Measurements from ENCODE around the gene CS. TPM values are rescaled to one million over a fixed set of nuclear protein-coding genes. Genes with fewer than 3 reads are reported as not detected.
"Not testable (repeated sequence)": the region's sequence is repeated elsewhere in the genome, so short reads cannot be mapped to it uniquely, and the experiment has no call there.

CS gene
- 111 and 115 TPM in 2 replicates for total RNA-seq
- polyA plus RNA-seq: 83.2 and 96.6 TPM in 2 replicates

DNA sequence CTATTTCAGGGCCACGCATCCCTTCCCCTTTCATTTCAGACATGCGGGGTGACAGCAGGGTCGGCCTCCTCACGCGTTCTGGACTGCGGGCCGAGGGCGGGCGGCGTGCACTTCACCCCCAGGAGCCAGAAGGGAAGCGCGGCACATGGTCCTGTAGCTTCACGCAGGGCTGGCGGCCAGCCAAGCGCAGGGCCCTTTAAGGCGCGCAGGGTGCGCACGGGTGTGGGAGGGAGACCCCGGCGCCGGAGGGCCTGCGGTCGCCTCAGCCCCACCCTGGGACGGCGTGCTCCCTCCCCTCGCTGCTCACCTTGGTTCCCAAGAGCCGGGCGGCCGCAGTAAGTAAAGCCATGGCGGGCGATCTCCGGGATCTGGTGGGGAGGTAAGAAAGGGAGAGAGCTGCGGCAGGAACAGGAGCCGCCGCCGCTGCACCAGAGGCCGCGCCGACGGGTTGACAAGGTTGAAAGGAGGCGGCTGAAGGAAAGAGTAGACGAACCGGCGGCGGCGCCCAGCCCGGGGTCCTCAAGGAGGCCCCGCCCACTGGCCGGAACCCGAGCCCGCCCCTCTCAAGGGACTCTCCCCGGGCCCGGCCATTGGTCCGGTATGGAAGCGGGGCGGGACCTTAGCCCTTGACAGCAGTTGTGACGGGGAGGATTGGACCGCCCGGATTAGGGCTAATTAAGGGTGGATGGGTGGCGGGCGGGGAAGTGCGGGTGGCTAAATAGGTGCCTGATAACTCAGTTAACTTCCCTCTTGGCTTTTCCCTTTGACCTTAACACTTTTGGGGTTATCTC lies at the start of gene CS:
TSS of gene CS (minus strand) at position 478 of the 791 bp plus-strand sequence. CDS start at position 349, 129 bp downstream.
- H3K36me3 ChIP-seq (replicated peaks; ENCODE audit: insufficient read depth, low read depth): no peaks in the 10 kb centered on the region
- H3K27me3 ChIP-seq: no peaks in the 10 kb centered on the region
- peak; percentile 100 for DNase-seq (ENCODE audit: low spot score)
- H4K20me1 ChIP-seq (ENCODE audit: insufficient read depth, poor library complexity, severe bottlenecking): peaks cover 11% of the 10 kb centered on the region
- peak within 1 kb of the TSS; percentile 94 for H3K27ac ChIP-seq
- H3K4me1 ChIP-seq (ENCODE audit: insufficient read depth): peaks cover 17% of the 10 kb centered on the region
- TF ChIP-seq EZH2 (IDR thresholded peaks at IDR 0.05; ENCODE audit: borderline replicate concordance) (no peak), EZH2phosphoT487 (IDR thresholded peaks at IDR 0.05; ENCODE audit: low read depth, severe bottlenecking, unreplicated experiment) (no peak)
- TF ChIP-seq, protein P1, sequence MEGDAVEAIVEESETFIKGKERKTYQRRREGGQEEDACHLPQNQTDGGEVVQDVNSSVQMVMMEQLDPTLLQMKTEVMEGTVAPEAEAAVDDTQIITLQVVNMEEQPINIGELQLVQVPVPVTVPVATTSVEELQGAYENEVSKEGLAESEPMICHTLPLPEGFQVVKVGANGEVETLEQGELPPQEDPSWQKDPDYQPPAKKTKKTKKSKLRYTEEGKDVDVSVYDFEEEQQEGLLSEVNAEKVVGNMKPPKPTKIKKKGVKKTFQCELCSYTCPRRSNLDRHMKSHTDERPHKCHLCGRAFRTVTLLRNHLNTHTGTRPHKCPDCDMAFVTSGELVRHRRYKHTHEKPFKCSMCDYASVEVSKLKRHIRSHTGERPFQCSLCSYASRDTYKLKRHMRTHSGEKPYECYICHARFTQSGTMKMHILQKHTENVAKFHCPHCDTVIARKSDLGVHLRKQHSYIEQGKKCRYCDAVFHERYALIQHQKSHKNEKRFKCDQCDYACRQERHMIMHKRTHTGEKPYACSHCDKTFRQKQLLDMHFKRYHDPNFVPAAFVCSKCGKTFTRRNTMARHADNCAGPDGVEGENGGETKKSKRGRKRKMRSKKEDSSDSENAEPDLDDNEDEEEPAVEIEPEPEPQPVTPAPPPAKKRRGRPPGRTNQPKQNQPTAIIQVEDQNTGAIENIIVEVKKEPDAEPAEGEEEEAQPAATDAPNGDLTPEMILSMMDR (IDR thresholded peaks at IDR 0.05; ENCODE audit: poor library complexity): no peak
- 1% methylated on average over 50 of the region's 63 CpGs for WGBS (ENCODE audit: low lambda C conversion rate, missing lambda C conversion rate)
- no peaks in the 10 kb centered on the region for H3K9me2 ChIP-seq (replicated peaks; ENCODE audit: insufficient read depth)
- peak within 1 kb of the TSS; percentile 90 for H3K4me2 ChIP-seq
- peak within 1 kb of the TSS; percentile 54 for H2AFZ ChIP-seq
- peak within 1 kb of the TSS; percentile 63 for H3K4me3 ChIP-seq
- peaks cover 47% of the 10 kb centered on the region for H3K79me2 ChIP-seq
- no peaks in the 10 kb centered on the region for H3K9me3 ChIP-seq (ENCODE audit: low read depth)

DNA sequence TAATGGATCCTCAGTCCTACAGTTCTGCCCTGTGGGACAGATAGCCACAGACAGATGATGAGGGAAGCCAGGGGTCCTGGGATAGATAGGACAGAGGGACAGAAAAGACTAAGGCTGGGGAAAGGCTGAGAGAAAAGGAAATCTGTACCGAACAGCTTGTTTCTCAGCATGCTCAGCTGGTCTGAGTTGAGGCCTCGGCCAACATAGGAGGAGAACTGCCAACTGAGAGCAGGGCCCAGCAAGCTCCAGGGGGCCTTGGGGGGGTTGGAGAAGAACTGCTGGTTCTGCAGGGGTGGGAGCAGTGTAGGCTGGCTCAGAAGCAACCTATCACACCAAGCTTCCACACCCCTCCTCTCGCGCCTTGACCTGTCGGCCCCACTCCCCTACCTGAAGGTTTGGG lies 48.6 kb upstream of the CS start:
- no peaks in the 10 kb centered on the region for H4K20me1 ChIP-seq (ENCODE audit: insufficient read depth, poor library complexity, severe bottlenecking)
- no peak overlapping the region for H3K4me3 ChIP-seq
- H3K4me1 ChIP-seq (ENCODE audit: insufficient read depth): no peaks in the 10 kb centered on the region
- no peaks in the 10 kb centered on the region for H3K9me3 ChIP-seq (ENCODE audit: low read depth)
- H3K4me2 ChIP-seq: no peak overlapping the region
- H3K27ac ChIP-seq: no peak overlapping the region
- H3K27me3 ChIP-seq: no peaks in the 10 kb centered on the region
- H2AFZ ChIP-seq: no peak overlapping the region
- no peaks in the 10 kb centered on the region for H3K36me3 ChIP-seq (replicated peaks; ENCODE audit: insufficient read depth, low read depth)
- TF ChIP-seq, protein P1 (IDR thresholded peaks at IDR 0.05; ENCODE audit: poor library complexity): no peak
- no peak for TF ChIP-seq EZH2phosphoT487 (IDR thresholded peaks at IDR 0.05; ENCODE audit: low read depth, severe bottlenecking, unreplicated experiment)
- no peak for TF ChIP-seq EZH2 (IDR thresholded peaks at IDR 0.05; ENCODE audit: borderline replicate concordance)
- no peak for DNase-seq (ENCODE audit: low spot score)
- no peaks in the 10 kb centered on the region for H3K9me2 ChIP-seq (replicated peaks; ENCODE audit: insufficient read depth)
- no peaks in the 10 kb centered on the region for H3K79me2 ChIP-seq
- 97% methylated on average over 5 of the region's 5 CpGs for WGBS (ENCODE audit: low lambda C conversion rate, missing lambda C conversion rate)

GRCh38 chr12:56347255-56347654 lies 47.1 kb upstream of the CS start:
- H3K27ac ChIP-seq; H3K9me2 ChIP-seq (replicated peaks; ENCODE audit: insufficient read depth); H3K4me1 ChIP-seq (ENCODE audit: insufficient read depth); H3K27me3 ChIP-seq; H3K36me3 ChIP-seq (replicated peaks; ENCODE audit: insufficient read depth, low read depth); H2AFZ ChIP-seq; H3K79me2 ChIP-seq; H3K9me3 ChIP-seq (ENCODE audit: low read depth); DNase-seq (ENCODE audit: low spot score); H3K4me2 ChIP-seq; H4K20me1 ChIP-seq (ENCODE audit: insufficient read depth, poor library complexity, severe bottlenecking); H3K4me3 ChIP-seq: not testable (repeated sequence)
- 94% methylated on average over 9 of the region's 9 CpGs for WGBS (ENCODE audit: low lambda C conversion rate, missing lambda C conversion rate)

DNA sequence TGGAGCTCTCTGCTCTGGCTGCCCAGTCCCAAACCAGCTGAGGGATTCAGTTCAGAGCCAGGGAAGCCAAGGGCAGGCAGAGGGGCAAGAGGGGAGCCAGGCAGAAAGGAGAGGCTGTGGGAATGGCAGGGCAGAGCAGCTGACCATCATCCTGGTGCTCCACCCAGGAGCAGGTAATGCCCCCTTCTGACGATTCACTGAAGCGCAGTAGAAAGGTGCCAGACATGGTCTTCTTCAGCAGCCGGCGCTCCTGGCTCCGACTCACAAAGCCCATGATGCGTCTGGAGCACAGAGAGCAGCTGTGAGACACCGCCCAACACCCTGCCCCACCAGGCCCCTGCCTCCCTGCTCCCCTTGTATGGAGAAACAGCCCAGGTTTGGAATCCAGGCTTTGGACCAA lies 46.5 kb upstream of the CS start:
- H3K36me3 ChIP-seq (replicated peaks; ENCODE audit: insufficient read depth, low read depth): no peaks in the 10 kb centered on the region
- TF ChIP-seq EZH2 (IDR thresholded peaks at IDR 0.05; ENCODE audit: borderline replicate concordance) (no peak), EZH2phosphoT487 (IDR thresholded peaks at IDR 0.05; ENCODE audit: low read depth, severe bottlenecking, unreplicated experiment) (no peak)
- TF ChIP-seq, protein P1 (IDR thresholded peaks at IDR 0.05; ENCODE audit: poor library complexity): no peak
- H3K79me2 ChIP-seq: no peaks in the 10 kb centered on the region
- H4K20me1 ChIP-seq (ENCODE audit: insufficient read depth, poor library complexity, severe bottlenecking): no peaks in the 10 kb centered on the region
- no peak overlapping the region for H3K4me2 ChIP-seq
- no peaks in the 10 kb centered on the region for H3K9me3 ChIP-seq (ENCODE audit: low read depth)
- no peaks in the 10 kb centered on the region for H3K27me3 ChIP-seq
- no peak overlapping the region for H2AFZ ChIP-seq
- H3K4me3 ChIP-seq: no peak overlapping the region
- 88% methylated on average over 7 of the region's 7 CpGs for WGBS (ENCODE audit: low lambda C conversion rate, missing lambda C conversion rate)
- no peak for DNase-seq (ENCODE audit: low spot score)
- no peaks in the 10 kb centered on the region for H3K4me1 ChIP-seq (ENCODE audit: insufficient read depth)
- H3K9me2 ChIP-seq (replicated peaks; ENCODE audit: insufficient read depth): no peaks in the 10 kb centered on the region
- no peak overlapping the region for H3K27ac ChIP-seq

DNA sequence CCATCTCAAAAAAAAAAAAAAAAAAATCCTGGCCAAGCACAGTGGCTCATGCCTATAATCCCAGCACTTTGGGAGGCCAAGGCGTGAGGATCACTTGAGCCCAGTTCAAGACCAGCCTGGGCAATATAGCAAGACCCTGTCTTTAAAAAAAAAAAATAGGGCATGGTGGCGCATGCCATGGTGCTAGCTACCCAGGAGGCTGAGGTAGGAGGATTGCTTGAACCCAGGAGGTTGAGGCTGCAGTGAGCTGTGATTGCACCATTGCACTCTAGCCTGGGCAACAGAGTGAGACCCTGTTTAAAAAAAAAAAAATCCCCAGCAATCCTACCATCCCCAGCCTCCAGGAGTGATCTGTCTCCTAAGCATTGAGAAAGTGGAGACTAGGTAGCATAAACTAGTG lies 42.2 kb upstream of the CS start:
- H3K4me1 ChIP-seq (ENCODE audit: insufficient read depth); H3K9me3 ChIP-seq (ENCODE audit: low read depth); H3K4me2 ChIP-seq; H3K36me3 ChIP-seq (replicated peaks; ENCODE audit: insufficient read depth, low read depth); H3K27me3 ChIP-seq; H4K20me1 ChIP-seq (ENCODE audit: insufficient read depth, poor library complexity, severe bottlenecking); H3K27ac ChIP-seq; DNase-seq (ENCODE audit: low spot score); H3K9me2 ChIP-seq (replicated peaks; ENCODE audit: insufficient read depth); H3K79me2 ChIP-seq; H2AFZ ChIP-seq; H3K4me3 ChIP-seq: not testable (repeated sequence)
- WGBS (ENCODE audit: low lambda C conversion rate, missing lambda C conversion rate): 94% methylated on average over 2 of the region's 2 CpGs
